HT1080 (cell line): Measurements from ENCODE around the gene ABLIM2. TPM values are rescaled to one million over a fixed set of nuclear protein-coding genes. Genes with fewer than 3 reads are reported as not detected.
A peak's percentile ranks its signal among the peaks of the same experiment; 100 is the strongest.

Experiments used
- DNase-seq: peaks from one replicate; pipeline ENCODE4 v3.0.0-alpha.2; 2015; ENCODE audit warnings: low read depth
- total RNA-seq: library from RNA; depleted of rRNA; stranded (reverse); fragments of >200 nt; shearing (Covaris generic); gene quantifications from 2 replicates; pipeline ENCODE4 v1.2.3, GENCODE V29; 2014

ABLIM2 gene
- total RNA-seq, 1 experiment from 2014 or later: 0.19 TPM

DNA sequence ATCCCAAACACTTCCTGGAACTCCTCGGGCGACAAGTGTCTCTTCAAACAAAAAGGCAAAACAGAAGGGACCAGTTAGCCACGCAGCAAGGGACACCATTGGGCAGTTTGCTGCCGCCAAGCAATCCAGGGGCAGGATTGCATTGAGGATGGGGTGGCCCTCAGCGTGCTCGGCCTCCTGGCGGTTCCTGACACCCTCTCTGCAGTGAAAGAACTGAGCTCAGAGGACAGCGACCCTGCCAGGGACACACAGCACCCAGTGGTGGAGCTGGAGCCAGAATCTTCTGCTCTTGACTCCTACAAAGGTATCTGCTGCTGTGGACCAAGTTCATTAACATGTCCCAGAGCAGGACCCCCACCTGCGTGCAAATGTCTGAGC is 191.6 kb downstream of the ABLIM2 start:
- DNase-seq: no peak

DNA sequence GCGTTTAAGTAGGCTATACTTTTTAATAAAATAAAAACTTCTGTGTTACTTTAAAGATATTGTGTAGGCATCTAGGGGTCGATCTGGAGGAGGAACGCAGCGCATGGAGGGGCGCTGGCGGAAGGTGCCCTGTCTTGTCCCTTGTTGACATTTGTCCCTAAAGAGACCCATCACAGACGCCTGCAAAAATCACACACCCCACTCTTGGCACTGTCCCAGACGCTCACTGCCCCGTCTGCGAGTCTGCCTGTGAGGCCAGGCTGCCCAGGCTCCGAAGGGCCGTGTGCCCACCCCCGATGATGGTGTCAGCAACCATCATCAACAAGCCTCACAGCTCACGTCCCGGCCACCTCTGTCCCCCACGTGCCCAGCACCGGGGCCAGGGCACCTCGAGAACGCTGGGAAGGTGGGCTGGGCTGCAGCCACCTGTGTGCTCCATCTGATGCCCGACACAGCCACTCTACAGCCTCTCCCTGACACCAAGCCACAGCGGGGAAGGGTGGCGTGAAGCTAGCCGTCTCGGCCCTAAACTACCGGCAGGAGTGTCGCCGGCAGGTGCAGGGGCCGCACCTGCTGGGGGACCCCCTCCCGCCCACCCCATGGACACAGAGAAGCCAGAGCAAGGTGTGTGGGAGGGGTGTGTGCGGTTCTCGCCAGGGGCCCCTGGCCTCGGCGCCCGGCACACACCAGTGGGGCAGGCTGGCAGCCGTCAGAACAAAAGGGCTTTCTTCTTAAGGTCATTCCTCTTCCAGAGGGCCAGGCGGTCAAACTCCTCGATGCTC is 192.1 kb downstream of the ABLIM2 start:
- DNase-seq: no peak

GRCh38 chr4:7964890-7965662 is 193.5 kb downstream of the ABLIM2 start:
- no peak for DNase-seq

DNA sequence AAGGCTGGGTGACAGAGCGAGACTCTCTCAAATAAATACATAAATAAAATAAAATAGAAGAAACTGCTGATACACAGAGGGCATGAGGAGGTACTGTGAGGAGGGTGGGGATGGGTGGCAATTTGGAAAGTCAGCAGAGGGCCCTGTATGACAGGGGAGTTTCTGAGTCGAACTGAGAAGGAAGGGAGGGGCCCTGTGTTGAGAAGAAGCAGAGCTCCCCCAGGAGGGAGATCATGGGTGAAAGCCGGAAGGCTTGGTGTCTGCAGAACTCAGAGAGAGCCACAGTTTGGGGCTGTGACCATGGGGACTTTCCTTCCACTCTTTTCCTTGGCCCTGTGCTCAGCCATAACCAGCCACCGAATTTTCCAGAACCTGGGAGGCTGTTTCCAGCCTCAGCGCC is 194.2 kb downstream of the ABLIM2 start:
- DNase-seq: no peak

GRCh38 chr4:7963691-7964090 is 194.9 kb downstream of the ABLIM2 start:
- no peak for DNase-seq

DNA sequence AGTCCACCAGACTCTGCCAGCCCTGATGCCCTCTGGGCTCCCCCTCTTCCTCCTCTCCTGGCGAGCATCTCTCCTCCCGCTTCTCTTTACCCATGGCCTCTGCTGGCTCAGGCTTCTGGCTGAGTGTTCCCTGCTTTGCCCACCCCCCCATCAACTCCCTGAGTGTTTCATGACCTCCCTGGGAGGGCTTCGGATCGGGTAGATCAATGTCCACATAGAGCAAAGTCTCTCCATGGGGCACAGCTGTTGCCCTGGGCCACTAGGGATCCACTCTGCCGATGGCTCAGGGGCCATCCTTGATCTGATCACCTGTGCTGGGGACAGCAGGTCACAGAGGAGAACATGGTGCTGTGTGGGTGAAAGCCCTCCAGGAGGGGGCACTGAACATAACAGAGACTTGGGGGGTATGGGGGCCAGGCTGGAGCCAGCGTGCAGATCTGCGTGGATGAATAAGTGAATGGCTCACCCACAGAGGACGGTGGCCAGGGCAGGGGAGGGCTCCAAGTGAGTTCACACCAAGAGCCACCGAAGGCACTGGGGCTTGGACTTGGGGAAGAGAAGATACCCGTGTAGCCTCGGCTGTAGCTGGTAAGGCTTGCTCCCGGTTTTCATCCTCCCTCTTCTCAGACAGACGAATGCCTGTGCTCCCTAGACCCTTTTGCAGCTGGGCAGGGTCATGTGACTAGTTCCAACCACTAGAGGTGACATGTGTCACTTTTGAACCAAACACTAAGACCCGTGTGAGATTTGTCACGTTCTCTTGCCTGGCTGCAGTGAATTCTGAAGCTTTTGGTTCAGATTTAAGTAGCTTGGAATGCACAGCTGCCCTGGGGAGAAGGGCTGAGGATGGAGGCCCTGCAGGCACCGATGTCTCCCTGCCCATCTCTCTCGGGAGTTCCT is 195.8 kb downstream of the ABLIM2 start:
- no peak for DNase-seq

DNA sequence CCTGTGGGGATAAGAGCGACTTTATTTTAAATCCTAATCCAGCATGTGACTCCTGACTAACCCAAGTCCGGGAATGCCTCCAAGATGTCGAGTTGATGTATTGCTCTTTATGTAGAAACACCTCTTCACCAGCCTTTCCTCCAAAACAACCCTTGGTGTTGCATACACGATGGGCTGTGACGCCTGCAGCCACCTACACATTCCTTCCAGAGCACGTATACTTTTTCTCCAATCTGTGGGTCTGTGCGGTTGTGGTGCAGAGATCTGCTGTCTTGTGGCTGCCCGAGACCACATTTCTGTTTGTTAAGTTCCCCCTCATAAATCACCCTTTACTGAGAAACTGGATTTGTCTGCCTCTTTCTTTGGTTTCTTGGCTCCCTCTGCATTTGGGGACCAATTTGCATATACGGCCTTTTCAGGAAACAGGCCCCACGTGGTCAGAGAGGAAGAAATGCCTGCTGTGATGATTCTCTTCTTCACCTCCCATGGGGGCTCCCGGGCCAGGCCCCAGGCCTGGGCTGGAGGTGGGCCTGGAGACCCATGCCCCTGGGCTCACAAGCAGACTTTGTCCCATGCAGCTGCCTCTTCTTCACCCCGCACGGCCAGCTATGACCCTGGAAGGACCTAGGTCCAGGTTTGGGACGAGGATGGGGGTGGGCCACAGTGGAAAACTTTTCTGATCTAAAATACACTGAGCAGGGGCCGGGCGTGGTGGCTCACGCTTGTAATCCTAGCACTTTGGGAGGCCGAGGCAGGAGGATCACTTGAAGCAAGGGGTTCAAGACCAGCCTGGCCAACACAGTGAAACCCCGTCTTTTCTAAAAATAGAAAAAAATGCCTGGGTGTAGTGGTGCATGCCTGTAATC is 197.6 kb downstream of the ABLIM2 start:
- peak; percentile 94 for DNase-seq

DNA sequence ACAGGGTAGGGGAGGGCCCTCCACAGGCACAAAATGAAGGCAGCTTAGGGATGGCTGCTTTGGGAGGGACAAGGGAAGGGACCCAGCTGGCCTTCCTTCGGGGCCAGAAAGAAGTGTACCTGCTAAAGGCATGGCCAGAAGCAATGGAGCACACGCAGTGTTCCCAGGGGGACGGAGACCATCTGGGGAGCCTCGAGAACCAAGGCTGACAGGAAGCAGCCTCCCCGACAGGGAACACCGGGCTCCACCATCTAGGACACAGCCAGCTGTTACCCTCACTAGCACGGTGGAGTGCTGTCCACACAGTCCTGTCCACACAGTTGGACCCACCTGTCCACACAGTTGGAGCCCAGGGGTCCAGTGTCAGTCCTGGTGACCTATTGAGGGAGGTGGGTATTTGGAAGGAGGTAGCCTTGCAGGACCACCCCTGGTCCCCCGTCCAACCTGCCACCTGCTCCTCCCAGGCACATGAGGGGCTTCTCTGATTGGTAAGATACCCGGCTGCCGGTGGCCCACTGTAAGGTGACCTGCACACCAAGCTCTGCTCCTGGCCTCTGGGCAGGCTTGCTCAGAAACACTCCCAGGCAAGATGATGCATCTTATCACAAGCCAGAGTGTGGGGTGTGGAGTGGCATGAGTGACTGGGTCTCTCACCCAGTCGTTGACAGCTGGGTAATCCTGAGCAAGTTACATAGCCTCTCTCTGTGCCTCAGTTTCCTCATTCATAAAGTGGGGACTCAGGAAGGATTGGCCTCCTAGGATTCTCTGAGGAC is 198.4 kb downstream of the ABLIM2 start:
- DNase-seq: no peak

DNA sequence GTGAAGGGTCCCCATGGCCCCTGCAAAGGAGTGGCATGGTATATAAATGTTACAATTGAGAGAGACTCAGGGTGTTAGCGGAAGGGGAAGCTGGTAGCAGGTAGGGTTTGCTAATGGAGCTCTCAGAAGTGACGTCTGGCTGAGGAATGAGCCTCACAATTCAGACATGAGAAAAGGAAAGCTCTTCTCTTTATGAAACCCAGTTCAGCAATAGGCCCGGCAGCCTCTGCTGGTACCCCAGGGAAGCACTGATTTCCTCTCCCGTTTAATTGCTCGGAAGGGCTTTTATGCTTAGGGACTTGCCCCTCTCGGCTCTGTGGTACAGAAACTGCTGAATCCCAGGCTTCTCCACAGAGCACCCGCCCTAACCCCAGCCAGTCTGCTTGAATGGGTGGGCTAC is 199.5 kb downstream of the ABLIM2 start:
- DNase-seq: no peak

- DNase-seq: no peak
Observed at GRCh38 chr4:7956934-7957656, 201.5 kb downstream of the ABLIM2 start.

DNA sequence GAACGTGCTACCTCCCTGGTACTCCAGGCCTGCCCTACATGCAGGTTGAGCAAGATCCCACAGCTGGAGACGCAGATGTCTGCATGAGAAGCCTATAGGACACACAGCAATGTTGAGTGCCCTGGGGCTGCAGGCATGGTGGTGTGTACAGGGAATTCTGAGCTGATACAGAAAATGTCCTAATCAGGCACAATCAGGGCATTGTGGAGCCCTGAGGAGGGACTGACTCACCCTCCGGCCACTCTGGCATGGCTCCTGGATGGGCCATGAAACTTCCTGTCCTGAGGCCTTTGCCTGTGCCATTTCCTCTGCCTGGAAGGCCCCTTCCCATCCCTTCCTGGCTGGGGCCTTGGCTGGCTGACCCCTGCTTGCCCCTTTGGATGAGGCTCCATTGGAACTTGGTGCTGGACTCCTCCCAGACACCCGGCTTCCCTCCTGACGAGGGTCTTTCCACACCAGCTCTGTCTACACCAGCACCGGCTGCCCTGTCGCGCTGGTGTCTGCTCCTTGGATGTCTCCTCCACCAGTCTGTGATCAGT is 202.3 kb downstream of the ABLIM2 start:
- peak; percentile 85 for DNase-seq

DNA sequence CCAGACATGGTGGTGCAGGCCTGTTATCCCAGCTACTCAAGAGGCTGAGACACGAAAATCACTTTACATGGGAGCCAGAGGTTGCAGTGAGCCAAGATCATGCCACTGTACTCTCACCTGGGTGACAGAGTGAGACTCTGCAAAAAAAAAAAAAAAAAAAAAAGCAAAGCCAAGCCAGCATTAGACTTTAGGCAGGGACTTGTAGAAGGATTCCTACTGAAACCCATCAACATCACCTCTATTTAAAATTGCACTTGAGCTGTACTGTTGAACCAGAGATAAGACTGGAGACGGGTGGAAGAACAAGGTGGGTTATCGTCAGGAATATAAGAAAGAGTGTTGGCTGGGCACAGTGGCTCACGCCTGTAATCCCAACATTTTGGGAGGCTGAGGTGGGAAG is 203.2 kb downstream of the ABLIM2 start:
- DNase-seq: no peak

DNA sequence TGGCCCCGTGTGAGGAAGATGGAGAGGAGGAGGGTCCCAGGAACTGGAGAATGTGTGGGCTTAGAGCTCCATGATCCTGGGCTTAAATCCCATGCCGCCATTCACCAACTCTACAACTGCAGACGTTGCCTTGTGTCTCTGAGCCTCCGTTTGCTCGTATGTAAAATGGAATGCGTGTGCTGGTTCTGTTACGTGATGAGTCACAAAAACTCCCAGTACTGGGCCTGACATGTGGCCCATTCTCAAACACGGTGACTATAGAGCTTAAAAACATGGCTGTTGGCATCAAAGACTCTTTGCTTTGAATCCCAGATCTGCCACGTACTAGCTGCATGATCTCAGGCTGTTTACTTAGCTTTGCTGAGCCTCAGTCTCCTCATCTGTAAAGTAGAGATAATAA is 206.0 kb downstream of the ABLIM2 start:
- DNase-seq: no peak

GRCh38 chr4:7950301-7951092 is 208.1 kb downstream of the ABLIM2 start:
- no peak for DNase-seq

DNA sequence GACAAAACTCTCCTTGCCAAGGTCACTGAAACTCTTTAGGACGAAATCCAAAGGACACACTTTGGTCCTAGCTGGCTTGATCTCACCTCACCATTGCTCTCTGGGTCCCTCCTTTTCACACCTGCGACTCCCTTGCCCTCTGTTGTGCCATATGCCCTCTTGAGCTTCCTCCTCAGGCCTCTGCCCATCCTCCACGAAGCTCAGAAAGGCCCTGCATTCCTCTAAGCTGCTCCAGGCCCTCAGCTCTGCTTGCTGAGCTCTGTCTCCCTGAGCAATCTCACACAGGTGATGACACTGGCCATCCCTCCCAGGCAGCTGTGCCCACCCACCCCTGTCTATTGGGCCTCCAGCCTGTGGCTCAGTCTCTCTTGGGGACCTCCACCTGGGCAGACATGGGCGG is 208.9 kb downstream of the ABLIM2 start:
- no peak for DNase-seq

- no peak for DNase-seq
Observed at GRCh38 chr4:7947927-7948326, 210.7 kb downstream of the ABLIM2 start.

DNA sequence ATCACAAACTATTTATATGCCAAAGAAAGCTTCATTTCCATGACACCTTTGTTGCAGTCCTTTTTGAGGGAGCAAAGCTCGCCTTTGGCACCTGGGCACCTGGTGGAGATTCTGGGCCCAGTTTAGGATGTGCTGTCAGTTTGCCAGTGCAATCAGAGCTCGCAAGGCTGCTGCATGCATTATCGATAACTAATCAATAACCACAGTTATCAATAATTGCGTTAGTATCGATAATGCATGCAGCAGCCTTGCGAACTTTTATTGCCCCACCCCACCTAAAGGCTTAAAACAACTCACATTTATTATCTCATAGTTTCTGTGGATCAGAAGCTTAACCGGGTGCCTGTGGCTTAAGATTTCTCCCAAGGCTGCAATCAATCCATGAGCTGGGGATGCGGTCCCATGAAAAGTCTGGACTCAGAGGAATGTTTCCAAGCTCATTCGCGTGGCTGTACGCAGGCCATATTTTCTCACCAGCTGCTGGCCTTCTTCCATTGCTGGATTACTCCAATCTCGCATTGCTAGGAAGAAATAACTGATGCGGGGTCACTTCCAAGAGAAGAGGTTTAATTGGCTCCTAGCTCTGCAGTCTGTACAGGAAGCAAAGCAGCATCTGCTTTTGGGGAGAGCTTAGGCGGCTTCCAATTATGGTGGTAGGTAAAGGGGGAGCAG is 212.8 kb downstream of the ABLIM2 start:
- DNase-seq: no peak
